Heart left ventricle (tissue), 13 donors: ENCODE data around the gene NRSN2.

Experiments used
- CTCF ChIP-seq, 12 donors: fragments of 200-600 bp; sonication (generic) in 4 of 12; IDR thresholded peaks; one replicate each; pipeline versions ENCODE4 v1.5.0 to v1.8.0; 2018 to 2022; ENCODE audit warnings: antibody characterized with exemption in 12 of 12, mild to moderate bottlenecking in 5 of 12
- POLR2A ChIP-seq, 2 donors: fragments of 450-650 bp; IDR thresholded peaks; one replicate each; pipeline ENCODE4 v1.6.1; 2017; ENCODE audit warnings: antibody characterized with exemption in 2 of 2, mild to moderate bottlenecking in 2 of 2, moderate library complexity in 2 of 2
- donor health status: ischemic (EF 13 %, LVEDD 7.1; RV severe dilation, severe dysfunction).
- donor health status: DM: no; HTN: yes; CAD: no.
- donor health status: DM: no; HTN: no; CAD: no.
- donor health status: ischemic (EF 25% LVEDD 6.9; RV normal size, moderate dysfunction).
- donor health status: ischemic (EF 25% LVEDD 5.7; RV mildly dilated, moderate dysfunction).
- donor health status: ischemic (EF 35%, LVEDD 5.7; RV mildly dilated, moderate dysfunction).
- donor health status: nonischemic (EF 11% LVEDD 7.7; RV severe dilation, severe dysfunction).
- donor health status: DM: yes; HTN: yes; CAD: no.
- donor health status: PGD.
- donor health status: ischemic (EF 29% LVEDD 5.4; RV normal size, mild dysfunction).
- donor health status: nonischemic (EF 23%, LVEDD 6.1; RV moderate dilation, normal function).

GRCh38 chr20:378961-379336 lies 32.0 kb downstream of the NRSN2 start:
- no peak for TF ChIP-seq POLR2A (IDR thresholded peaks at IDR 0.05)
- no peak for TF ChIP-seq CTCF (IDR thresholded peaks at IDR 0.05)
